ENCODE results near the gene BAD.

BAD gene

GRCh38 chr11:64226507-64227051, 57.9 kb downstream of the BAD start:
- TF ChIP-seq CTCF (conservative IDR thresholded peaks at IDR 0.05) (no peak), ZFX (IDR thresholded peaks at IDR 0.05) (peak; percentile 58; the same call in 1 of the 2 replicates)
- H3K27ac ChIP-seq = peak overlapping the region; percentile 91

DNA sequence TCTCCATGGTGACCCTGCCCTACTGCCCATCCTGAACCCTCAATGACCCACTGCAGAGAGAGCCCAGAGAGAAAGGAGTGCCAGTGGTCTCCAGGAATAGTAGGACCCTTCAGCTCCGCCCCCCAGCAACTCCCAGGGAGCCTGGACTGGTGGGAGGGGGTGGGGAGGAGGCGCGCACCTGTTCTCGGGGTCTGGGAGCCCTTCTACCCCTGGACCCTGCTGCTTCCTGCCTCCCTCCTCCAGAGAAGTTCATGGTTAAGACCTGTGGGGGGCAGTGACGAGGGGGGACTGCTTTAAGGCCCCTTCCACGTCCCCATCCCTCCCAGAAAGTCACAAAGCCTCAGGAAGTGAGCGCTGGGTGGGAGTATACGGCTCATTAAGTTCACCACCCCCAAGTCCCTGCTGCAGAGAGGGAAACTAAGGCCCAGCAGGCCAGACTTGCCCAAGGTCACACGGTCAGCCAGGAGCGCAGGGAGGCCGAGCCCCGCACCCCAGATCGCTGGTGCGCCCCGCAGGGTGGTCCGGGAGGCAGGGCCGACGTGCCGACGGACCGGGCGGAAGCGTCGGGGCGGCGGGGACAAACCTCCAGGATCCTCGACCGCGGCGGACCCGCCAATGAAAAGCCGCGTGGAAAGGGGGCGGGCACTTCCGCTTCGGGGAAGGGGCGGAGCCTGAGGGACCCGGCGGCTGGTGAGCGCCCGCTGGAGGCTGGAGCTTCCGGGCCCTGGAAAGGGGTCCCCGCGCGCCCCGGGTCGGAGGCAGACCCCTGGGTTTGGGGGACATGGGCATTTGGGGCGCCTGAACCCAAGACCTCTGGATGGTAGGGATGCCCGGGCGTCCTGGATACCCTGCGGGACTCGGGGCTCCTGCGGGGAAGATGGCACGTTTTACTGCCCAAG, 58.6 kb downstream of the BAD start, which contains the start of the genes NUDT22 and TRPT1:
Gene NUDT22, plus strand, starts transcription at position 667 of the 899 bp plus-strand sequence. CDS start 379 bp downstream, outside the sequence.
Gene TRPT1, minus strand, starts transcription at position 579 of the 899 bp plus-strand sequence. Its CDS starts 326 bp downstream, at position 253.
- no peak for TF ChIP-seq ZFX (IDR thresholded peaks at IDR 0.05)
- no peak; the same call in 1 of the 2 replicates for TF ChIP-seq CTCF (conservative IDR thresholded peaks at IDR 0.05)
- H3K27ac ChIP-seq = peak within 1 kb of the TSS; percentile 91

- H3K27ac ChIP-seq = peak overlapping the region; percentile 91
These were observed 59.4 kb downstream of the BAD start for GRCh38 chr11:64224891-64225607.

GRCh38 chr11:64224151-64224890, 60.1 kb downstream of the BAD start:
- TF ChIP-seq CTCF (conservative IDR thresholded peaks at IDR 0.05) (no peak), ZFX (IDR thresholded peaks at IDR 0.05) (no peak)
- no peak overlapping the region for H3K27ac ChIP-seq

More at GRCh38 chr11:64224891-64225607, 59.4 kb downstream of the BAD start:
- TF ChIP-seq CTCF (conservative IDR thresholded peaks at IDR 0.05) (no peak), ZFX (IDR thresholded peaks at IDR 0.05) (no peak)

GRCh38 chr11:64223001-64223651, 61.3 kb downstream of the BAD start:
- TF ChIP-seq ZFX (IDR thresholded peaks at IDR 0.05) (no peak), CTCF (conservative IDR thresholded peaks at IDR 0.05) (no peak)
- no peak overlapping the region for H3K27ac ChIP-seq

DNA sequence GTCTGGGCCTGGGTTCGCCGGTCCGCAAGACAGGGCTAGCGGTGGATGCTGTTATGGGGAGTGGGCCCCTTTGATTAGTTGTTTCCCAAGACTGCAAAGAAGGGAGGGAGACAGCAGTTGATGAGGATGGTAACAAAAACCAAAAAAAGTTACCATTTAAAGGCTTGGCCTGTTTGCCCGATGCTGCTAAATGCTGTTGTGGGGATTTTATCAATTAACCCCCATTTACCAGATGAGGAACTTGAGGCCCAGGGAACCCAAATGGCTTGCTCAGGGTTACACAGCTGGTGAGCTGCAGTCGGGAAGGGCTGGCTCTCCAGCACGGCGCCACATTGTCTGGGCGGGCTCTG, 61.8 kb downstream of the BAD start:
- TF ChIP-seq CTCF (conservative IDR thresholded peaks at IDR 0.05) (no peak), ZFX (IDR thresholded peaks at IDR 0.05) (no peak)
- H3K27ac ChIP-seq = no peak overlapping the region
